Fibroblast of skin of back (primary cell): ENCODE data around the gene SEZ6L2.
"Not testable (repeated sequence)": the region's sequence is repeated elsewhere in the genome, so short reads cannot be mapped to it uniquely, and the experiment has no call there.

Source experiments
- DNase-seq: peaks from one replicate; pipeline ENCODE4 v3.0.0-alpha.2; 2013

SEZ6L2 gene

GRCh38 chr16:29881050-29881449 lies 18.3 kb downstream of the SEZ6L2 start:
- no peak for DNase-seq

DNA sequence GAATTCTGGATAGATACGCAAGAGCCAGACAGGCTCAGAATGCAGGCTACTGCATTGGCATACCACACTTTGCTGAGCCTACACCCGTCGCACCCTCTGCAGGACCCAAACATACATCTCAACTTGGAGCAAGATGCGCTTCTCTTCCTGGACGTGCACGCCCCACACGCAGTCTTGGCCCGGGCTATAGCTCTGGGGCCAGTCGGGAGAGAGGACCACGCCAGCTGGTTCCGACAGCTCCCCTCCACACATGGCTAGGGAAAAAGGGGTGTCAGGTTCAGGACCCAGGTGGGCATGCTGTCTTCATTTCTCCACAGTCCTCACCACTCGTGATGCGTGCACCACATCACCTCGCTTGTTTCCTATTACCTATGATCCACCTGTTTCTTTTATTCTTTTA lies 21.2 kb downstream of the SEZ6L2 start:
- no peak for DNase-seq

DNA sequence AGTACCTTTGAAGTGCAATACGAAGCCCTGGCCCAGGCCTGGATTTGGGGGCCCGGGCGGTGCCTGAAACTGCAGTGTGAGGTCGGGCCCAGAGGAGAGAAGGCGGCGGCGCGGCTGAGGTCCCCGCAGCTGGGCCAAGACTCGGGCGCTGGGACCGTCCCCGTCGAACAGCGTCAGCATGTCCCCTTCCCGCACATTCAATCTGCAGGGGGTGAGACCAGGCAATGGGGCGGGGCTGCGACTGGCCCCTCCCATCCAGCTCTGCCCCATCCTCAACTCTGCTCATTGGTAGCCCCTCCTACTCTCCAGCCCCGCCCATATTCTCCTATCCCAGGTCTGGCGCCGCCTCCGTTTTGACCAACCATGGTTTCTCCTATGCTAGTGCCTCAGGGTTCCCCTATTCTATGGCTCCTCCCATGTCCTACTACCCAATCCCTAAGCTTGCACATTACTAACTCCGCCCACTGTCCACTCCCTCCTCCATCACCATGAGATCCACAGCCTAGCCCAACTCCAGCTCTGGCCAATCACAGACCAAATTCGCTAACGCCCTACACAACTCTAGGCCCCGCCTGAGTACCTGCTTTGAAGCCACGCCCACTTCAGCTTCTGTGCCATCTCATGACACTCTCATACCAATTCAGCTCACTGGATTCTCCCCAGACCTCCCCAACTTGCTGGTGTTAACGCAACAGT lies 21.9 kb downstream of the SEZ6L2 start:
- peak; percentile 45 for DNase-seq

- DNase-seq = no peak
Observed at GRCh38 chr16:29876594-29877249, 22.6 kb downstream of the SEZ6L2 start.

- no peak for DNase-seq
Observed at GRCh38 chr16:29876217-29876593, 23.1 kb downstream of the SEZ6L2 start.

- no peak for DNase-seq
Observed at GRCh38 chr16:29875206-29875605, 24.1 kb downstream of the SEZ6L2 start.

- DNase-seq = no peak
Observed at GRCh38 chr16:29873319-29873718, 26.0 kb downstream of the SEZ6L2 start.

- DNase-seq = no peak
Observed at GRCh38 chr16:29871822-29872546, 27.4 kb downstream of the SEZ6L2 start.

- not testable (repeated sequence) for DNase-seq
Observed at GRCh38 chr16:29869067-29869466, 30.3 kb downstream of the SEZ6L2 start.

DNA sequence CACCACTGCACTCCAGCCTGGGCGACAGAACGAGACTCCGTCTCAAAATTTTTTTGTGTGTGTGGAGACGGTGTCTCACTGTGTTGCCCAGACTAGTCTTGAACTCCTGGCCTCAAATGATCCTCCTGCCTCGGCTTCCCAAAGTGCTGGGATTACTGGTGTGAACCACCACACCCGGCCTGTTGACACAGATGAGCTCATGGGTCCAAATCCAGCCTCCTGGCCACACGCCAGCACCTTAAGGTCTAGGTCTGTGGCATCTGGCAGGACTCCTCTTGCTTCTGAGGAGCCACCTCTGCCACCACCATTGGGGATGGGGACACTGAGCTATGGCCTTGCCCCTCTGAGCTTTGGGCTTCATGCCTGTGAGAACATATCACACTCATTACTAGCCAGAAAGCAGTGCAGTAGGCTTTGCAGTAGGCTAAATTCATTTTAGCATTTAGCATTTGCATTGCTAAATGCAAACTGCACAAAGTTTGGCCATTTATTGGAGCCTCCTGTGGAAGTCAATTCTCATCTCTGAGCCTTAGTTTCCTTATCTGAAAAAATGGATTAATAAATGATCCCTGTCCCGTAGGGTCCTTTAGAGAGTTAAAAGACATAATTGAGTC lies 30.8 kb downstream of the SEZ6L2 start:
- no peak for DNase-seq

DNA sequence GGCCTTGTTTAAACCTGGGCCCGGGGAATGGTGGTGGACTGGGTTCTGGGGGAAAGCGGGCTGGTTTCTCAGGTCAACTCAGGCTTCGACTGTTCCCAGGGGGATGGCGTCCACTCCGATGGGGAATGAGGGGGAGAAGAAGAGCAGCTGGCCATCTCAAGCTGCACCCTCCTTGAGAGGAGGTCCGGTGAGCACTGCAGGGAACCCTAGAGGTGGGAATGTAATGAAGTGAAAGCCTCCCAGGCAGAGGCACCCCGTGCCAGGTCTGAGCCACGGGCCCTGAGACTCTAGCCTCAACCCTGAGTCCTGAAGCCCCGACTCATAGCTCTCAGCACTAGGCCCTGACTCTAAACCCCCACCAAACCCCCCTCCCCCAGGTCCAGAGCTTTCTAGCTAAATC lies 35.1 kb downstream of the SEZ6L2 start:
- no peak for DNase-seq

DNA sequence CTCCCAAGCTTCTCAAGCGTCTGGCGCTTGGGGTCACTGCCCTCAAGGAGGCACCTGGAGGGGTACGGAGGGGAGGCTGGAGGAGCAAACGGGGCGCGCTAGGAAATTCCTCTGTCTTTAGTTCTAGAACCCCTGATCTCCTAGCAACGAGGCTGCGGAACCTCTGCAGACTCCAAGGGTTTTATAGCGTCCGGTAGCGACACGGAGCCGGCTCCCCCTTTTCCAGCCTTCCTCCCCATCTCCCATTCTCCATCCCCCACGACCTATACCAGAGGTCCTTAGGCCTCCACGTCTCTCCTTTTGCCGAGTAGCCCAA lies 35.7 kb downstream of the SEZ6L2 start:
- no peak for DNase-seq

- peak; percentile 94 for DNase-seq
Observed at GRCh38 chr16:29862884-29863668, 36.3 kb downstream of the SEZ6L2 start, which contains the start of gene CDIPT. Gene CDIPT, minus strand, starts transcription at chr16:29863226. Its CDS starts 369 bp downstream, at chr16:29862857.

GRCh38 chr16:29862383-29862883 lies 36.9 kb downstream of the SEZ6L2 start:
- peak; percentile 26 for DNase-seq

DNA sequence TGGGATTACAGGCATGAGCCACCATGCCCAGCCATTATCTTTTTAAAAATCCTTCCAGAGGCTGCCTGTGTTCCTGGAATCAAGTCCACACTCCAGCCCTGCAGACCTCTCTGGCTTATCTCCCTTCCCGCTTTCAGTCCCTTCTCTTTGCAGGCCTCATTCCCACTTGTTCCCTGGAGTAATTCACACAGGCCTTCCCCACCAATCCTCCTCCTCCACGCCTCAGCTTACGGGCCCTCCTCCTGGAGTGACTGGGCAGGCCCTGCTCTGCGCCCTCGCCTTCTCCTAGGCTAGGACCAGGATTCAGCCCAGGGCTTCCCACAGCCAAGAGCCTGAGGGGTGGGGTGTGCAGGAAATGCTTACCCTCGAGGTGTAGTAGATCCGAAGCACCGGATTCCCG lies 39.1 kb downstream of the SEZ6L2 start:
- DNase-seq = no peak

DNA sequence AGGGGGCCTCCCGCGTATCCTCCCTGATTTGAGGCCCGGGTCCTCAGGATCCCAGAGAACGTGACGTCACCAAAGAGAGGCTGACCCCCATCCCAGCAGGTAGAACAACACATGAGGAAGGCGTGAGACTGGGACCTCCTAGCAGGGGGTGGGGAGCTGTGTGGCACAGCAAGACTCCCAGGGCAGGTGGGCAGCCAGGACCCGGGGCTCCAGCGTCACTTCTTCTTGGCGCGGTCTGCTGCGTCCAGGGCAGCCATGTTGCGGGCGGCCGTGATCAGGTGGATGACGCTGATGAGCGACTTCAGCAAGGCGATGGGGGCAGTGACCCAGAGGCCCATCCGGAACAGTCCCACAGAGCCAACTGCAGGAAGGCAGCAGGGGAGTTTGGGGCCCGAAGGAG lies 40.4 kb downstream of the SEZ6L2 start:
- no peak for DNase-seq

DNA sequence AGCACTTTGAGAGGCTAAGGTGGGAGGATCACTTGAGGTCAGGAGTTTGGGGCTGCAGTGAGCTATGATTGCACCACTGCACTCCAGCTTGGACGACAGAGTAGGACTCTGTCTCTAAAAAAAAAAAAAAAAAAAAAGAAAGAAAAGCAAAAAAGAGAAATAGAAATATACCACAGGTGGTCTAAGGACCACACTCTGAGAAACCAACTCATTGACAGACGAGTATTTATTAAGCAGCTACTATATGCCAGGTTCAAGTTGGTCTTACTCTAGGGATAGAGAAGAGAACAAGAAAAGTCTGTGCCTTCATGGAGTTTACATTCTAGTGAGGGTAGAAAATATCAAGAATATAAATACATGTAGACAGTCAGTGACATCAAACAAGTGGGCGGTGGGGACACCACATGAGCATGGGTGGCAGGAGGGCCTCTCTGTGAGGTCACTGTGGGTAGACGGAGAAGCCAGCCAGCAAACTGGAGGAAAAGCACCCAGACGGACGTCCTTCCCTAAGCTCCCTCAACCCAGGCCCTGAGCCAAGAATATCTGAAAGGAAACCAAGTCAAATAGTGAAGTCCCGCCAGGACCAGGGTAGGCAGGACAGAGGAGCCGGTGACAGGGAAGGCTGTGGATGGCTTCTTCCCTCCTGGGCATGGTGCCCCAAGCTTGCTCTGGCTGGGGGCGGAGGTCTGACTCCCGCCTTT lies 41.1 kb downstream of the SEZ6L2 start:
- DNase-seq = no peak

- DNase-seq = peak; percentile 19
Observed at GRCh38 chr16:29857133-29857760, 42.1 kb downstream of the SEZ6L2 start.

- DNase-seq = no peak
Observed at GRCh38 chr16:29854520-29855100, 44.7 kb downstream of the SEZ6L2 start.

- peak; percentile 50 for DNase-seq
Observed at GRCh38 chr16:29852654-29853053, 46.7 kb downstream of the SEZ6L2 start.

GRCh38 chr16:29850998-29851397 lies 48.4 kb downstream of the SEZ6L2 start:
- DNase-seq = no peak
